PFSK-1 (cell line): ENCODE data around the gene DYNC1H1.

Source experiments
- FOXP2 ChIP-seq: optimal IDR thresholded peaks from 2 replicates; pipeline ENCODE3; 2011; ENCODE audit warnings: borderline replicate concordance, control low read depth, inconsistent platforms; ENCODE audit not compliant: insufficient read depth; ENCODE audit errors: extremely low read length, extremely low read depth
- POLR2AphosphoS5 ChIP-seq: IDR thresholded peaks from 2 replicates; pipeline ENCODE4 v1.6.1; 2012; ENCODE audit warnings: low read depth, mild to moderate bottlenecking, control low read depth, low read length, moderate library complexity
- SIN3A ChIP-seq: IDR thresholded peaks from 2 replicates; pipeline ENCODE4 v1.6.1; 2012; ENCODE audit warnings: mild to moderate bottlenecking, low read length, moderate library complexity, borderline replicate concordance; ENCODE audit not compliant: insufficient read depth
- TAF1 ChIP-seq: IDR thresholded peaks from 2 replicates; pipeline ENCODE4 v1.6.1; 2012; ENCODE audit warnings: low read length, control low read depth, borderline replicate concordance; ENCODE audit not compliant: insufficient read depth
- TF ChIP-seq, protein P1 (sequence below), 2 experiments: IDR thresholded peaks; 2 replicates each; pipeline versions ENCODE4 v1.6.1 to v1.8.0; 2011 to 2012; ENCODE audit warnings: low read depth in 2 of 2, low read length in 2 of 2, control low read depth in 1 of 2, inconsistent platforms in 1 of 2, mild to moderate bottlenecking in 1 of 2, moderate library complexity in 1 of 2; ENCODE audit not compliant: insufficient read depth in 1 of 2

DNA sequence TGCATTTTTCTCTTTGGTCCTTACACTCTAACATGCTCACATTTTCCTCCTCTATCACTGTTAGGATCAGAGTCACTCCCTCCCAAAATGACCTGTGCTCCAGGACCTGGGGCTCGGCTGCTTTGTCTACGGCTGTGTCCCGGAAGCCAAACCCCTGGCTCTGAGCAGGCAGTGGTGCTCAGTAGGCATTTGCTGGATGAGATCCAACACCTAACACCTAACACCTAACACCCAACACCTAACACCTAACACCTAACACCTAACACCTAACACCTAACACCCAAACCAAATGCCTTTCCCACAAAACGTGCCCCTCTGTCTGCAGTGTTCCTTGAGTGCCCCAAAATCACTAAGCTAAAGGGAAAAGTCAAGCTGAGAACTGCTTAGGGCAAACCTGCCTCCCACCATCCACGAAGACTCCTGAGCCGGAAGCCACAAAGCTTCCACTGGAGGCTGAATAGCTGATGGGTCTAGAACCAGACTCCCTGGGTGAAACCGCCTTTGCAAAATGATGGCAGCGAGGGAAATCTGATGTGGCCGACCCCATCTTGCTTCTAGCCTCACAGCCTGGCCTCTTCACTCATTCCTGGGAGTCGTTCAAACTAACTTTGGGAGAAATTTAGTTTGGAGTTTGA, 93.2 kb downstream of the DYNC1H1 start:
- TF ChIP-seq TAF1 = no peak
- no peak for TF ChIP-seq SIN3A
- no peak for TF ChIP-seq POLR2AphosphoS5
- TF ChIP-seq, protein P1, sequence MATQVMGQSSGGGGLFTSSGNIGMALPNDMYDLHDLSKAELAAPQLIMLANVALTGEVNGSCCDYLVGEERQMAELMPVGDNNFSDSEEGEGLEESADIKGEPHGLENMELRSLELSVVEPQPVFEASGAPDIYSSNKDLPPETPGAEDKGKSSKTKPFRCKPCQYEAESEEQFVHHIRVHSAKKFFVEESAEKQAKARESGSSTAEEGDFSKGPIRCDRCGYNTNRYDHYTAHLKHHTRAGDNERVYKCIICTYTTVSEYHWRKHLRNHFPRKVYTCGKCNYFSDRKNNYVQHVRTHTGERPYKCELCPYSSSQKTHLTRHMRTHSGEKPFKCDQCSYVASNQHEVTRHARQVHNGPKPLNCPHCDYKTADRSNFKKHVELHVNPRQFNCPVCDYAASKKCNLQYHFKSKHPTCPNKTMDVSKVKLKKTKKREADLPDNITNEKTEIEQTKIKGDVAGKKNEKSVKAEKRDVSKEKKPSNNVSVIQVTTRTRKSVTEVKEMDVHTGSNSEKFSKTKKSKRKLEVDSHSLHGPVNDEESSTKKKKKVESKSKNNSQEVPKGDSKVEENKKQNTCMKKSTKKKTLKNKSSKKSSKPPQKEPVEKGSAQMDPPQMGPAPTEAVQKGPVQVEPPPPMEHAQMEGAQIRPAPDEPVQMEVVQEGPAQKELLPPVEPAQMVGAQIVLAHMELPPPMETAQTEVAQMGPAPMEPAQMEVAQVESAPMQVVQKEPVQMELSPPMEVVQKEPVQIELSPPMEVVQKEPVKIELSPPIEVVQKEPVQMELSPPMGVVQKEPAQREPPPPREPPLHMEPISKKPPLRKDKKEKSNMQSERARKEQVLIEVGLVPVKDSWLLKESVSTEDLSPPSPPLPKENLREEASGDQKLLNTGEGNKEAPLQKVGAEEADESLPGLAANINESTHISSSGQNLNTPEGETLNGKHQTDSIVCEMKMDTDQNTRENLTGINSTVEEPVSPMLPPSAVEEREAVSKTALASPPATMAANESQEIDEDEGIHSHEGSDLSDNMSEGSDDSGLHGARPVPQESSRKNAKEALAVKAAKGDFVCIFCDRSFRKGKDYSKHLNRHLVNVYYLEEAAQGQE (IDR thresholded peaks at IDR 0.05; ENCODE audit: insufficient read depth in 1 of 2, low read depth in 2 of 2, low read length in 2 of 2) = no peak
- TF ChIP-seq FOXP2 = no peak
